Left ventricle myocardium superior (tissue), 1 donor: ENCODE measurements around the gene CDKAL1. TPM values are rescaled to one million over a fixed set of nuclear protein-coding genes. Genes with fewer than 3 reads are reported as not detected.
A peak's percentile ranks its signal among the peaks of the same experiment; 100 is the strongest.
"Not testable (repeated sequence)": the region's sequence is repeated elsewhere in the genome, so short reads cannot be mapped to it uniquely, and the experiment has no call there.

Source experiments
- ATAC-seq: fragments of 200-7000 bp; cut with Tn5 transposase; one replicate; pipeline ENCODE4 v1.9.1; 2020; ENCODE audit warnings: mild to moderate bottlenecking, moderate library complexity
- DNase-seq: peaks from one replicate; pipeline ENCODE4 v3.0.0-alpha.2; 2020
- intact Hi-C: fragments of 100-400 bp; cut with micrococcal nuclease; formaldehyde crosslinking; loops from one replicate; pipeline ENCODE4 v1.11.0; 2022
- total RNA-seq: library from RNA; stranded (reverse); fragmentation: NEBNext Ultra II Directional; extraction: Animal tissue kit (Norgen Biotek cat#: 25700); gene quantifications from one replicate; pipeline ENCODE4 v1.2.1, GENCODE V29; 2021
- donor health status: DM: no; HTN: yes; CAD: no; lungs with severe emphysema.

The CDKAL1 gene
- total RNA-seq, 1 donor from 2014 or later = 9.9 TPM

- intact Hi-C loops = no loop called here
- ATAC-seq (no peak), DNase-seq (no peak)
Observed at GRCh38 chr6:21244897-21245470, 710.7 kb downstream of the CDKAL1 start.

- intact Hi-C loops = no loop called here
- ATAC-seq (no peak), DNase-seq (no peak)
Observed at GRCh38 chr6:21245488-21245887, 711.2 kb downstream of the CDKAL1 start.

- ATAC-seq (no peak), DNase-seq (no peak)
- intact Hi-C loops = no loop called here
Observed at GRCh38 chr6:21246075-21246474, 711.8 kb downstream of the CDKAL1 start.

- ATAC-seq, intact Hi-C loops, DNase-seq: not testable (repeated sequence)
Observed at GRCh38 chr6:21254460-21254859, 720.2 kb downstream of the CDKAL1 start.

GRCh38 chr6:21256197-21256596 is 721.9 kb downstream of the CDKAL1 start:
- intact Hi-C loops = no loop called here
- DNase-seq (no peak), ATAC-seq (no peak)

- intact Hi-C loops = no loop called here
- ATAC-seq (no peak), DNase-seq (no peak)
Observed at GRCh38 chr6:21257125-21257524, 722.9 kb downstream of the CDKAL1 start.

GRCh38 chr6:21258665-21259064 is 724.4 kb downstream of the CDKAL1 start:
- no peak for DNase-seq
- ATAC-seq = no peak
- intact Hi-C loops = no loop called here

GRCh38 chr6:21259660-21260059 is 725.4 kb downstream of the CDKAL1 start:
- intact Hi-C loops = no loop called here

GRCh38 chr6:21262504-21262903 is 728.2 kb downstream of the CDKAL1 start:
- intact Hi-C loops = no loop called here
- ATAC-seq (no peak), DNase-seq (no peak)

More at GRCh38 chr6:21259660-21260059, 725.4 kb downstream of the CDKAL1 start:
- no peak for DNase-seq
- no peak for ATAC-seq

- intact Hi-C loops = no loop called here
- no peak for DNase-seq
- ATAC-seq = no peak
Observed at GRCh38 chr6:21263531-21264287, 729.5 kb downstream of the CDKAL1 start.

GRCh38 chr6:21264288-21265033 is 730.2 kb downstream of the CDKAL1 start:
- intact Hi-C loops = no loop called here
- no peak for DNase-seq
- ATAC-seq = no peak

- ATAC-seq (no peak), DNase-seq (no peak)
- intact Hi-C loops = no loop called here
Observed at GRCh38 chr6:21265034-21265729, 730.9 kb downstream of the CDKAL1 start.

GRCh38 chr6:21265730-21266044 is 731.4 kb downstream of the CDKAL1 start:
- no peak for ATAC-seq
- no peak for DNase-seq
- intact Hi-C loops = no loop called here

GRCh38 chr6:21270636-21271201 is 736.5 kb downstream of the CDKAL1 start:
- peak; percentile 25 for DNase-seq
- intact Hi-C loops = no loop called here
- ATAC-seq = peak; percentile 61

GRCh38 chr6:21271428-21272155 is 737.3 kb downstream of the CDKAL1 start:
- DNase-seq (no peak), ATAC-seq (no peak)
- intact Hi-C loops = no loop called here

- intact Hi-C loops = no loop called here
- ATAC-seq (no peak), DNase-seq (no peak)
Observed at GRCh38 chr6:21273451-21273850, 739.2 kb downstream of the CDKAL1 start.

- intact Hi-C loops = no loop called here
- DNase-seq = no peak
- ATAC-seq = no peak
Observed at GRCh38 chr6:21274851-21275250, 740.6 kb downstream of the CDKAL1 start.

- peak; percentile 41 for ATAC-seq
Observed at GRCh38 chr6:21277601-21278374, 743.5 kb downstream of the CDKAL1 start.

More at GRCh38 chr6:21277601-21278374, 743.5 kb downstream of the CDKAL1 start:
- DNase-seq = no peak
- intact Hi-C loops = no loop called here
